Ovary (tissue), 3 donors: Measurements from ENCODE around the gene UBFD1.

Source experiments
- EP300 ChIP-seq: sonication (generic); formaldehyde crosslinking; IDR thresholded peaks from one replicate; pipeline ENCODE4 v1.6.1; 2017; ENCODE audit warnings: antibody characterized with exemption
- POLR2A ChIP-seq: fragments of 450-650 bp; IDR thresholded peaks from one replicate; pipeline ENCODE4 v1.6.1; 2017; ENCODE audit warnings: antibody characterized with exemption, mild to moderate bottlenecking, moderate library complexity
- TF ChIP-seq, protein P1 (sequence below), 3 donors: fragments of 450-650 bp in 2 of 3; fragments of 200-600 bp in 1 of 3; IDR thresholded peaks; one replicate each; pipeline versions ENCODE4 v1.5.1 to v1.8.0; 2016 to 2022; ENCODE audit warnings: antibody characterized with exemption in 3 of 3, mild to moderate bottlenecking in 1 of 3
- donor health status: DM: no; HTN: no; CAD: no.

DNA sequence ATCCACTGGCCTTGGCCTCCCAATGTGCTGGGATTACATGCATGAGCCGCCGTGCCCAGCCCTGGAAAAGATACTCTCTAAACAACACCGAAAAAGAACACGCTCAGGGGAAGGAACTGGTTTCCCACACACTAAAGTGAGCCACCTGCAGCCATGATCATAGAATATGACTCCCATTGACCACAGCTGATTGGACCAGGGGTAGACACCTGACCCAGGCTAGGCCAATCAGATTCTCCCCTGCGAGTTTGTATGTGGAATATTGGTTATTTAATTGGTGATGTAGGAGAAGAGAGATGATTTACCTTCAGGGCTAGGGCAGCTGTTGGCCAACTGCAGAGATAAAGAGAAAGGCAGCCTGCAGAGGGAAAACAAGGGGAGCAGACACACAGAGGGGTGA lies 38.2 kb upstream of the UBFD1 start:
- TF ChIP-seq POLR2A = no peak
- TF ChIP-seq, protein P1, sequence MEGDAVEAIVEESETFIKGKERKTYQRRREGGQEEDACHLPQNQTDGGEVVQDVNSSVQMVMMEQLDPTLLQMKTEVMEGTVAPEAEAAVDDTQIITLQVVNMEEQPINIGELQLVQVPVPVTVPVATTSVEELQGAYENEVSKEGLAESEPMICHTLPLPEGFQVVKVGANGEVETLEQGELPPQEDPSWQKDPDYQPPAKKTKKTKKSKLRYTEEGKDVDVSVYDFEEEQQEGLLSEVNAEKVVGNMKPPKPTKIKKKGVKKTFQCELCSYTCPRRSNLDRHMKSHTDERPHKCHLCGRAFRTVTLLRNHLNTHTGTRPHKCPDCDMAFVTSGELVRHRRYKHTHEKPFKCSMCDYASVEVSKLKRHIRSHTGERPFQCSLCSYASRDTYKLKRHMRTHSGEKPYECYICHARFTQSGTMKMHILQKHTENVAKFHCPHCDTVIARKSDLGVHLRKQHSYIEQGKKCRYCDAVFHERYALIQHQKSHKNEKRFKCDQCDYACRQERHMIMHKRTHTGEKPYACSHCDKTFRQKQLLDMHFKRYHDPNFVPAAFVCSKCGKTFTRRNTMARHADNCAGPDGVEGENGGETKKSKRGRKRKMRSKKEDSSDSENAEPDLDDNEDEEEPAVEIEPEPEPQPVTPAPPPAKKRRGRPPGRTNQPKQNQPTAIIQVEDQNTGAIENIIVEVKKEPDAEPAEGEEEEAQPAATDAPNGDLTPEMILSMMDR (IDR thresholded peaks at IDR 0.05) = no peak
- TF ChIP-seq EP300 = no peak
